Fibroblast of gingiva (primary cell): ENCODE results near the gene ZBTB48.
A peak's percentile ranks its signal among the peaks of the same experiment; 100 is the strongest.
"Not testable (repeated sequence)": the region's sequence is repeated elsewhere in the genome, so short reads cannot be mapped to it uniquely, and the experiment has no call there.

Source experiments
- DNase-seq: peaks from one replicate; pipeline ENCODE4 v3.0.0-alpha.2; 2011; ENCODE audit warnings: low read depth

ZBTB48 gene

DNA sequence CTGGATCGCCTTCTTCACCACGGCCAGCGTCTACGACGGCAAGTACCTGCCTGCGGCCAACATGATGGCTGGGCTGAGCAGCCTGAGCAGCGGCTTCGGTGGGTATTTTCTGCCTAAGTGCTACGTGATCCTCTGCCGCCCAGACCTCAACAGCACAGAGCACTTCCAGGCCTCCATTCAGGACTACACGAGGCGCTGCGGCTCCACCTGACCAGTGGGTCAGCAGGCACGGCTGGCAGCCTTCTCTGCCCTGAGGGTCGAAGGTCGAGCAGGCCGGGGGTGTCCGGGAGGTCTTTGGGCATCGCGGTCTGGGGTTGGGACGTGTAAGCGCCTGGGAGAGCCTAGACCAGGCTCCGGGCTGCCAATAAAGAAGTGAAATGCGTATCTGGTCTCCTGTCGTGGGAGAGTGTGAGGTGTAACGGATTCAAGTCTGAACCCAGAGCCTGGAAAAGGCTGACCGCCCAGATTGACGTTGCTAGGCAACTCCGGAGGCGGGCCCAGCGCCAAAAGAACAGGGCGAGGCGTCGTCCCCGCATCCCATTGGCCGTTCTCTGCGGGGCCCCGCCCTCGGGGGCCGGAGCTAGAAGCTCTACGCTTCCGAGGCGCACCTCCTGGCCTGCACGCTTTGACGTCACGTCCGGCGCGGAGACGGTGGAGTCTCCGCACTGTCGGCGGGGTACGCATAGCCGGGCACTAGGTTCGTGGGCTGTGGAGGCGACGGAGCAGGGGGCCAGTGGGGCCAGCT lies at the start of gene ZBTB48:
TSS of gene ZBTB48 (plus strand) at position 621 of the 745 bp plus-strand sequence. CDS start 616 bp downstream, outside the sequence.
- peak; percentile 96 for DNase-seq

DNA sequence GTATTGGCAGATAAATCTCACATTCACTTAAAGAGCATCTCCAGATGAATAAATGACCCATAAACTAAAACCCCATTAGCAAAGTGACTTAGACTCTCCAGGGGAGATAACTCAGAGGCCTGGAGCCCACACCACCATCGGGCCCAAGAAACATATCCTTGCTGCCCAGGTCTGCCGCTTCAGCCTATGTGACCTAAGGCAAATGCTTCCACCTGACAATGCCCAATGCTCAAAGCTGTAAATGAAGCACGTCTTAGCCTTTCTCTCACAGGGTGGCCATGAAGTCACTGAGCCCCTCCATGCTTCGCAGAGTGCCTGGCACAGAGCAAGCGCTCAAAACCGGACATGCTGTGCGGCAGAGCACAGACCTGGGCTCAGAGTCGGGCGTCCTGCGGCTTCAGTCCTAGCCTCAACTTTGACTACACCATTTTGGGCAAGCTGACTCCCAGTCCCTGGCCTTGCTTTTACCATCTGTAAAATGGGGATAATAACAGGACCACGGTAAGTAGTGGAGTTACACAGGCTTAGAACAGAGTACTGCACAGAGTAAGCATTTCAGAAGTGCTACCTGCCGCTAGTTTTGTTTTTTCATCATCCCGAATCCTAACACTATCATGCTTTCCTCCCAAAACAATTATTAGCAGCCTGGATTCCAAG lies 49.2 kb upstream of the ZBTB48 start:
- DNase-seq, result no peak

DNA sequence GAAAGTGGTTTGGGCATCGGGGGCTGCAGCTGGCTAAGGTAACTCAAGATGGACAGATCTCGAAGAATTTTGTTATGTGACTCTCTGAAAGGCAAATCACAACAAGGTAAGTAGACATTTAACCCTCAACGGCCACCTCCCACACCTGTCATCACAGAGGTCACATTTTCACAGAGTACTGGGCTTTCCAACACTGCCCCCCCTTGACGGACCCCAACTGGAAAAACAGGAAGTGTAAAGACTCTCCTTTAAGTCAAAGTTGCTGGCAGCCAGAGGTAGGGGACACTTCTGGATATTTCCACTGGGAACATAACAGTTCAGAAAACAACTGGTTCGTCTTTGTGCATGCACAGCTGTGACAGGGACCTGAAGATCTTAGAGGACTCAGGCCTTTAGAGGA lies 47.8 kb upstream of the ZBTB48 start:
- no peak for DNase-seq

- DNase-seq, result no peak
Observed at GRCh38 chr1:6534248-6534822, 45.5 kb upstream of the ZBTB48 start.

- no peak for DNase-seq
Observed at GRCh38 chr1:6535214-6535613, 44.6 kb upstream of the ZBTB48 start.

GRCh38 chr1:6536291-6536690 lies 43.5 kb upstream of the ZBTB48 start:
- DNase-seq, result no peak

- peak; percentile 64 for DNase-seq
Observed at GRCh38 chr1:6538956-6539355, 40.8 kb upstream of the ZBTB48 start.

DNA sequence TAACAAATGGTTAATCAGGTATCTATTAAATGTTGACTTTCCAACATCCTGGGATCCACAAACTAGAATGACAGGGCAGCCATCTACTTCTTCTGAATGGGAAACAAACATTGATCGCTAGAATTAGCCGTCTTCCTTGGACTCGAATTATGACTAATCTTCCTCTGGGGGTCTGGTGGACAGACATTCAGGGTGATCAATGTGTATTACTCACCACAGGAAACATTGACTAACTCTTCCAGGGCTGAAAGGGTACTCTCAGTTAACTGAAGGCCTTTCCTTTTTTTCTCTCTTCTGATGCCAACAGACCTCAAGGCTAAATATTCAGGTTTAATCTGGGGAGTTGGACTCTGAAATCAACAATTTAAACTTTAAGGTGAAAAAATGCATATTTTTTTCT lies 35.0 kb upstream of the ZBTB48 start:
- DNase-seq, result no peak

DNA sequence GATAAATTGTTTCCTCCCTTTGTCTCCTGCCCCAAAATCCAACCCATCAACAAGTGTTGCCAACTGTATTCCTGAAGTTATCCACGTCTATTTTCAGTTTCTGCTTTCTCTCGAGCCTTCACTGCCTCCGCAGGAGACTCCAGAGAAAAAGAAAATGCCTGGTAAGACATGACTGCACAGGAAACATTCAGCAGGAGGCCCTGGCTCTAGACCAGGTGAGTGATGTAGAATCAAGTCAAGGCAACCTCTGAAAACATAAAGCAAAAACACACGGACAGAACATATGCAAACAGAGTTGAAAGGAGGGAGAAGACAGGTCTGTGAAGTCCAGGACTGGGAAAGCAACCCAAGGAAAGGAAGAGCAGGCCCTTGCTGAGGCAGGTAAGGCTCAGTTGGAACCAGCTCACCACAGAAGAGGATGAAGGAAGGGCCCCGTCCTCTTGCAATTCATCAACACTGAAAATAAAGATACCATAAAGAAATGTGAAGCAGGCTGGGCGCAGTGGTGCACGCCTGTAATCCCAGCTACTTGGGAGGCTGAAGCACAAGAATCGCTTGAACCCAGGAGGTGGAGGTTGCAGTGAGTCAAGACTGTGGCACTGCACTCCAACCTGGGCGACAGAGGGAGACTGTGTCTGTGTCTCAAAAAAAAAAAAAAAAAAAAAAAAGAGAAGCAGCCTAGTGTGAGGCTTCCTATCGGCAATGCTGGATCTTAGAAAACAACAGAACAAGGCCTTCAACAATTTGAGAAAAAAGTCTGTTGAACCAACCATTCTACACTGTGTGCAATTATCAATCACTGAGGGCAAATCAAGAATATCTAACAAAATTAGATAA lies 34.3 kb upstream of the ZBTB48 start:
- DNase-seq, result no peak

DNA sequence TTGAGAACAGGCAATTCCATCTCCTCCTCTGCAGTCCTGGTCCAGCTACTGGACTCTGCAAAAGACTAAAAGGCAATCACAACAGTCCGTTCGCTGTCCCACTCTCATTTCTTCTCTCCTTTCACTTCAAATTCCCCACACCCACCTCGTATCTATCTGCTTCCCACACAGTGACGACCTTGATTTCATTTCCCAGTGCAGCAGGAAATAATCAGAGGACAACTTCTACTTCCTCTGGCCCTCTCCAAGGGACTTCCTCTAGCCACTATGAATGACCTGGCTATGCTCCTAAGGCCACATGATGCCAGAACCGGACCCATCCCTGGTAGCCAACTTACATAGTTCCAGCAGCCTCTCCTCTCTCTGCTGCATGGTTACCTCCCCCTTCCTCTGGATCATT lies 33.5 kb upstream of the ZBTB48 start:
- DNase-seq, result no peak

DNA sequence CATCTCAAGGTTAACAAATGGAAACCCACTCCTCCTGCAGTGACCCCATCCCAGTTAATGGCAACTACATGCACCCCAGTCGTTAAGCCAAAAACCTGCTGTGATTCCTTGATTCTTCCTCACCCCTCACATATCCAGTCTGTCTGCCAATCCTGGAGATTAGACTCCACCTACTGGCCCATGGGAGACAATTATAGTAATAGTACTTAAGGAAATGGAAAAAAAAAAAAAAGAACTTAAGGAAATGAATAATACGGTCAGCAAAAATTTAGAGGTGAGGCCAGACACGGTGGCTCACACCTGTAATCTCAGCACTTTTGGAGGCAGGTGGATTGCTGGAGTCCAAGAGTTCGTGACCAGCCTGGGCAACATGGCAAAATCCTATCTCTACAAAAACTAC lies 32.5 kb upstream of the ZBTB48 start:
- no peak for DNase-seq

DNA sequence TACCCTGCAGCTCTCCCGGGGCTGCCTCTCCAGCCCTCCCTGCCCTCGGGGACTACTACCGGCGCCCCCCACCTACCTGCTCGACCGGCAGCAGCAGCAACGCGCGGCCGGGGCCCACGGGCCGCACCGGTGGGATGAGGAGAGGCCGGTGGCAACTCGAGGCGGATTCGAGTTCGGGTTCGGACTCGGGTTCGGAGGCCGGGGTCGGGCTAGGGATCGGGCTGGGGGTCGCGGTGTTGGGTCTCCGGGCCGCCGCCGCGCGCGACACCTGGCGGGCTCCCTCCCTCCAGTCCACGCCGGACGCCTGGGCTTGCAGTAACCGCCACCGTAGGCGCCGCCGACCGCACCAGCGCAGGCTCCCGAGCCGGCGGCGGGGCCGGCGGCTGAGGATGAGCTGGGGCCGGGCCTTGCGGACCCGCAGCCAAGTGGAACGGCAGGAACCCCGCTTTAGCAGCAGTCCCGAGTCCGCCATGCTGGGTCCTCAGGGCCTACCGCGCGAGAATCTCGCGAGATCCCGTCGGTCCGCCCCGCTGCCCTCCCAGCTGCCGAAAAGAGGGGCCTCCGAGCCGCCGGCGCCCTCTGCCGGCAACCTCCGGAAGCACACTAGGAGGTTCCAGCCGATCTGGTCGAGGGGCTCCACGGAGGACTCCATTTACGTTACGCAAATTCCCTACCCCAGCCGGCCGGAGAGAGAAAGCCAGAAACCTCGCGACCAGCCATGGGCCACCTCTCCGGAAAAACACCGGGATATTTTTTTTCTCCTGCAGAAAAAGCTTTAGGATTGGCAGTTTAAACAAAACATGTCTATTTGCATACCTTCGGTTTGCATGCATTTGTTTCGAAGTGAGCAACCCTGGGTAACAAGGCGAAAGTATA lies 25.5 kb upstream of the ZBTB48 start, which contains the start of gene NOL9:
TSS of gene NOL9 (minus strand) at position 483 of the 876 bp plus-strand sequence. CDS start at position 472, 11 bp downstream.
- peak; percentile 90 for DNase-seq

DNA sequence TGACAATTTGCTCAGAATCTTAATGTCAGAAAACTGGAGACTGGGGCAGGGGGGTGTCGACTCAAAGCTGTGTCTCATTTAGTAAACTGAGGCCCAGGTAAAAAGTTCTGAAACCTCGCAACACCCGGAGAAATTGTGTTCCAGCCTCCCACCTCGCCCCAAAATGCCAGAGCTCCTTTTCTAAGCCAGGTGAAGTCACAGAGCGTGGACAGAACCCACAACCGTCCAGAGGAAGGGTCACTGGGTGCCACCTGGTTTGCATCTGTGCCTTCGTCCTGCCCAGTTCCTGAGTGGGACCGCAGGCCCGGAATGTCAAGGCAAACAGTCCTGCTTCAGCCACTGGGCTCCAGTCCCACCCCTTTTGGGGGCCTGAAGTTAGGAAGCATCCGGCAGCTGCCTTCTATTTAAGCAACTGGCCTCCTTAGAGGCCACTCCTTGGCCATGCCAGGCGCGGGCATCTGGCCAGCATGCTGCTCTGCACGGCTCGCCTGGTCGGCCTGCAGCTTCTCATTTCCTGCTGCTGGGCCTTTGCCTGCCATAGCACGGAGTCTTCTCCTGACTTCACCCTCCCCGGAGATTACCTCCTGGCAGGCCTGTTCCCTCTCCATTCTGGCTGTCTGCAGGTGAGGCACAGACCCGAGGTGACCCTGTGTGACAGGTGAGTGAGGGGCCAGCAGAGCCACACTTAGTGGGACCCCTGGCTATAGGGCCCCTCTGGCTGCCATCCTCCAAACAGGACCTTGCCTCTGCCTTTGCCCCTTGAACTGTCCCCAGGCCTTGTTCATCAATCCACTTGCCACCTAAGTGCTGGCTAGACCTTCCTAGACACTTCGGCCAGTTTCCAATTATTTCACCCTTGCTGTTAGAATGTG lies 24.7 kb upstream of the ZBTB48 start, which contains the start of gene TAS1R1:
TSS of gene TAS1R1 (plus strand) at position 401 of the 872 bp plus-strand sequence. CDS start at position 468, 67 bp downstream.
- peak; percentile 81 for DNase-seq

DNA sequence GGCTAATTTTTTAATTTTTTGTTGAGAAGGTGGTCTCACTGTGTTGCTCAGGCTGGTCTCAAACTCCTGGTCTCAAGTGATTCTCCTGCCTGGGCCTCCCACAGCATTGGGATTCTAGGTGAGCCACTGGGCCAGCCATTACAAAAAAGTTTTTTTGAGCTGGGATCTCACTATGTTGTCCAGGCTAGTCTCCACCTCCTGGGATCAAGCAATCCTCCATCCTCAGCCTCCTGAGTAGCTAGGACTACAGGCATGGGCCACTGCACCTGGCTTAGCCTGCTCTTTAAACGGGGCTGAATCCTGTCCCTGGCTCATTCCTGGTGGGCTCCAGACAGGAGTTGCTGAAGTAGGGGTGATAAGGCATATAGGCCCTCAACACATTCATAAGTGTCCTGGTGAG lies 22.2 kb upstream of the ZBTB48 start:
- no peak for DNase-seq

DNA sequence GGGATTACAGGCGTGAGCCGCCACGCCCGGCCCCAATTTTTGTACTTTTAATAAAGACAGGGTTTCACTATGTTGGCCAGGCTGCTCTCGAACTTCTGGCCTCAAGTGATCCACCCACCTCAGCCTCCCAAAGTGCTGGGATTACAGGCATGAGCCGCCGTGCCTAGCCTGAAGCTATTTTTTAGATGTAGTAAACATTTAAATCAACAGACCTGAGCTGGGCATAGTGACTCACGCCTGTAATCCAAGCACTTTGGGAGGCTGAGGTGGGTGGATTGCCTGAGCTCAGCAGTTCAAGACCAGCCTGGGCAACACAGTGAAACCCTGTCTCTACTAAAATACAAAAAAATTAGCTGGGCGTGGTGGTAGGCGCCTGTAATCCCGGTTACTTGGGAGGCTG lies 20.6 kb upstream of the ZBTB48 start:
- DNase-seq, result not testable (repeated sequence)

DNA sequence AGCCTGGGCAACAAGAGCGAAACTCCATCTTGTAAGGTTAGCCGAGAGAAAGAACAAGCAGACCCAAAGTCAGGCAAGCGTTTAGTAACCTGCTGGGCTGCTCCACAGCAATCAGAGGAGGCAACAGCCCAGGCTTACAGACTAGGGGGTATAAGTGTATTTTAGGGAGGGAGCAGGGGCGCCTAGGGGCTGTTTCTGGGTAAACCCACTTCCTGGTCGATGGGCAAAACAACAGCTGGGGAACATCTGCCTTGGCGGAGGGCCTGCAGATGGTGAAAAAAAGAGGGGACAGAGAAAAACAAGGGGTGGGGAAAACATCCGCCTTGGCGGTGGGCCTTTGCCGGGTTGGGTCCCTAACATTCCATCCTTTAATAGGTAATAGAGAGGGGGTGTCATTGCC lies 19.5 kb upstream of the ZBTB48 start:
- no peak for DNase-seq

DNA sequence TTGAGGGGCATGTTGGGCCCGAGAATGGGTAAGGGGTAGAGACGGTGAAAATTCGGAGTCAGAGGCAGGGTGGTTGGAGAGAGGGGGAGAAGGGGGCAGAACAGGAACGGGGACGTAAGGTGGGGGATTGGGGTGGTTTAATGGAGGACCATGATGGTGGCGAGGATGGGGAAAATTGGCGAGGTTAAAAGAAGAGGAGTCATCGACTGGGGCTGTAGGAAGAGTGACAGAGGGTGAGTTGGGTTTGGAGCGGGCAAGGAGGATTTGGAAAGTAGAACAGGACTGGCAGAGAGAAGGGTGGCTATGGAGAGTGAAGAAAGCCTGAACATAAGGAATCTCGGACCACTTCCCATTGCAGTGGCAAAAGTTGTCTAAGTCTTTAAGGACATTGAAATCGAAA lies 10.8 kb upstream of the ZBTB48 start:
- no peak for DNase-seq

- no peak for DNase-seq
Observed at GRCh38 chr1:6570100-6570499, 9.7 kb upstream of the ZBTB48 start.

DNA sequence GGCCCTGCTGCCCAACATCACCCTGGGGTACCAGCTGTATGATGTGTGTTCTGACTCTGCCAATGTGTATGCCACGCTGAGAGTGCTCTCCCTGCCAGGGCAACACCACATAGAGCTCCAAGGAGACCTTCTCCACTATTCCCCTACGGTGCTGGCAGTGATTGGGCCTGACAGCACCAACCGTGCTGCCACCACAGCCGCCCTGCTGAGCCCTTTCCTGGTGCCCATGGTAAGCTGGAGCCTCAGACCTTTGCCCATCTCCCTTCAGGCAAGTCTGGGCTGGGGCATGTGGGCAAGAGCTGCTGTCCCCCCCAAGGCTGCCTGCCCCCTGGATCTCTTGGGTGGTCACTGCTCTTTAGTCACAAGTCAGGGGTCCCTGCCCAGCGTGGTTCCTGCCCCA lies 8.8 kb upstream of the ZBTB48 start:
- DNase-seq, result no peak
